ENCODE data around the gene TACC2. TPM values are rescaled to one million over a fixed set of nuclear protein-coding genes. Genes with fewer than 3 reads are reported as not detected.

Gene TACC2
- total RNA-seq, 2 donors from 2014 or later, result 0.19 TPM; not detected in 1

DNA sequence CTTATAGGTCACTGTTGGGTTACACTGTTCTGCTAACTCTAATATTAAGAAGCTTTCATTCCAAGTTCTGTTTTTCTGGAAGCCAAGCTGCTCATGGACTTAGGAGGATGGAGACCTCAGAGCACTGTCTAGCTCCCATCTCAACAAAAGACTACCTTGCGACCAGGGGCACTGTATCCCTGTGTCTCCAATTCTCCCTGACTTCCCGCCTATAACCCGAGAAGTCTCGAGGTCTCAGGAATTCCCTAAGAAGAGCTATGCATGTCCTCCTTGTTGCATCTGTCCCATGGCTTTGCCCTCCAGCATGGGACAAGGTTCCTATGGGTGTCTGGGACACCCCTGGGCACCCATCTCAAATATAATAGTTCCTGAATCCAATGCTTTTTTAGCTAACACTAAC, 313.4 kb downstream of the TACC2 start:
- ATAC-seq (replicated peaks in 1 of 2), result no peak
- no peak for DNase-seq
- Mint-ChIP-seq H3K36me3 (ENCODE audit: insufficient read depth in 2 of 2) (no peaks in the 10 kb centered on the region), H3K4me3 (no peak overlapping the region), H3K9me3 (peaks cover 4 to 7% of the 10 kb centered on the region in 2 donors), H3K27me3 (ENCODE audit: low read depth) (peaks cover 7% of the 10 kb centered on the region), H3K4me1 (ENCODE audit: low read depth) (no peaks in the 10 kb centered on the region), H3K27ac (no peak overlapping the region)

DNA sequence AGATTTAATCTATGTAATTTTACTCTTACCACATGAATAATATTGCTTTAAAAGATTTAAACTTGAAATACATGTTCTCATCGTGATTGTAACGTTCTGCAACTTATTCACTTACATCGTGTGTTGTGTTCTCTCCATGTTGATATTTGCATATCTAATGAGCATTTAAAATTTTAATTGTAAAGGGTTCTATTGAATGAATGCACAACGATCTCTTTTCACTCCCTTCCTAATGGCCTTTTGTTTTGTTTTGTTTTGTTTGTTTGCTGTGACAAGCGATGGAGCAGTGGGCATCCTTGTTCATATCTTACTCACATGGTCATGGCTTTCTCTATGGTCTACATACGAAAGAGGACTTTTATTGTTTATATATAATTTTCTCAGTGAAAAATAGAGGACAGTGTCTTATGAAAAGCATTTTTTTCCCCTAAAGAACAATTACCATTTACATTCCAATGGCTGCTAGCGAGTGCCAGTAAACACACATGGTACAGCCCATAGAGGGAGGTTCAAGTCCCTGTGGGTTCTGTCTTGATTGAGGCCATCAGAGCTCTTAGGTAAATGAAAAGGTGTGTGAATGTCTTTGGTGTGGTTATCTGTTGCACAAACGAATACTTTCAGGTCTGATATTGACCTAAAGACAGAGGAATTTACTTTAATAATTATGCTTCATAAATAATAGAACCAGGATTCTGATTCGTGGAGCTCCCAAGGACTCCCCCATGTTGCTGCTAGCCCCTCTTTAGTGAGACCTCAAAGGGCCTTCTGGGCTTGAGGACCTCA, 314.5 kb downstream of the TACC2 start:
- DNase-seq, result no peak
- Mint-ChIP-seq H3K36me3 (ENCODE audit: insufficient read depth in 2 of 2) (no peaks in the 10 kb centered on the region), H3K27me3 (ENCODE audit: low read depth) (peaks cover 7% of the 10 kb centered on the region), H3K4me1 (ENCODE audit: low read depth) (no peaks in the 10 kb centered on the region), H3K27ac (no peak overlapping the region), H3K9me3 (peaks cover 4 to 7% of the 10 kb centered on the region in 2 donors), H3K4me3 (no peak overlapping the region)
- ATAC-seq (replicated peaks in 1 of 2), result no peak

Other genes with a start within 250 kb of the TACC2 start
- gene ATE1, start 61.1 kb upstream of the TACC2 start, total RNA-seq, result 10 to 100 TPM; 25.5 to 26.6 TPM
- 10 to 100 TPM; 49.0 to 65.2 TPM for gene NSMCE4A, start 13.9 kb upstream of the TACC2 start, total RNA-seq